IMR-90 (cell line): ENCODE results near the gene VSIG10L2. TPM values are rescaled to one million over a fixed set of nuclear protein-coding genes. Genes with fewer than 3 reads are reported as not detected.

Experiments used
- ATAC-seq: fragments of 200-7000 bp; cut with Tn5 transposase; 2 replicates; pipeline ENCODE4 v1.9.1; 2020; ENCODE audit warnings: low read depth, mild to moderate bottlenecking, moderate library complexity
- BruUV-seq: library from RNA; stranded (reverse); fragments of 400-500 nt; replicated peaks from 2 replicates; lab custom pipeline; 2021; lab: Mats Ljungman, UMichigan
- CTCF ChIA-PET: fragments of 300-600 bp; formaldehyde crosslinking; extraction: SDS; loops from one replicate; lab custom pipeline; 2021; ENCODE audit warnings: antibody characterized with exemption; lab: Yijun Ruan, JAX
- POLR2A ChIA-PET: fragments of 300-600 bp; sonication (Branson Sonifier 250); formaldehyde crosslinking; loops from one replicate; lab custom pipeline; 2022; ENCODE audit warnings: antibody characterized with exemption; ENCODE audit not compliant: unreplicated experiment; lab: Charles Lee
- DNase-seq: peaks from one replicate; pipeline ENCODE4 v3.0.0; 2013
- H2AFZ ChIP-seq: replicated peaks from 2 replicates; pipeline ENCODE3; 2013; ENCODE audit warnings: low read length, mild to moderate bottlenecking; ENCODE audit not compliant: poor library complexity
- H2AK5ac ChIP-seq: 2 replicates; pipeline ENCODE4 v1.6.1; 2013; ENCODE audit warnings: low read depth, low read length, inconsistent platforms
- H2AK9ac ChIP-seq: replicated peaks from 2 replicates; pipeline ENCODE3; 2013; ENCODE audit warnings: mild to moderate bottlenecking, low read depth, low read length, moderate library complexity; ENCODE audit not compliant: poor library complexity
- H2BK120ac ChIP-seq: 2 replicates; pipeline ENCODE4 v1.6.1; 2013; ENCODE audit warnings: low read depth, low read length, inconsistent platforms
- H2BK15ac ChIP-seq: 3 replicates; pipeline ENCODE4 v1.6.1; 2013; ENCODE audit warnings: low read depth, low read length, inconsistent platforms
- H2BK20ac ChIP-seq: 2 replicates; pipeline ENCODE4 v1.6.1; 2013; ENCODE audit warnings: low read depth, mild to moderate bottlenecking, inconsistent platforms, low read length, moderate library complexity
- H2BK5ac ChIP-seq: 2 replicates; pipeline ENCODE4 v1.6.1; 2013; ENCODE audit warnings: mild to moderate bottlenecking, low read depth, low read length, inconsistent platforms; ENCODE audit not compliant: poor library complexity, severe bottlenecking
- H3K14ac ChIP-seq: replicated peaks from 2 replicates; pipeline ENCODE4 v1.6.1; 2013; ENCODE audit warnings: low read depth, low read length, inconsistent platforms
- H3K18ac ChIP-seq: 2 replicates; pipeline ENCODE4 v1.6.1; 2013; ENCODE audit warnings: low read depth, low read length, control low read depth
- H3K23ac ChIP-seq: 2 replicates; pipeline ENCODE4 v1.6.1; 2013; ENCODE audit warnings: low read depth, low read length, inconsistent platforms
- H3K27ac ChIP-seq: 2 replicates; pipeline ENCODE4 v1.5.1; 2013; ENCODE audit warnings: mild to moderate bottlenecking, control low read depth, low read length; ENCODE audit not compliant: insufficient read depth
- H3K27me3 ChIP-seq: 2 replicates; pipeline ENCODE4 v1.6.1; 2013; ENCODE audit warnings: low read length; ENCODE audit not compliant: control insufficient read depth, insufficient read depth
- H3K36me3 ChIP-seq: 2 replicates; pipeline ENCODE4 v1.6.1; 2013; ENCODE audit warnings: low read length, mixed read lengths; ENCODE audit not compliant: control insufficient read depth, insufficient read depth
- H3K4ac ChIP-seq: 2 replicates; pipeline ENCODE4 v1.6.1; 2013; ENCODE audit warnings: low read depth, low read length, inconsistent platforms
- H3K4me1 ChIP-seq: 2 replicates; pipeline ENCODE4 v1.6.1; 2013; ENCODE audit warnings: low read length, mixed read lengths; ENCODE audit not compliant: control insufficient read depth, insufficient read depth
- H3K4me2 ChIP-seq: 2 replicates; pipeline ENCODE4 v1.6.1; 2013; ENCODE audit warnings: low read depth, mild to moderate bottlenecking, control low read depth, low read length, moderate library complexity
- H3K4me3 ChIP-seq: 2 replicates; pipeline ENCODE4 v1.5.1; 2013; ENCODE audit warnings: low read depth, mild to moderate bottlenecking, control low read depth, low read length, moderate library complexity; ENCODE audit not compliant: insufficient read depth
- H3K56ac ChIP-seq: 2 replicates; pipeline ENCODE4 v1.6.1; 2013; ENCODE audit warnings: low read length, inconsistent platforms; ENCODE audit not compliant: insufficient read depth; ENCODE audit errors: extremely low read depth
- H3K79me1 ChIP-seq, 2 experiments: 2 replicates each; pipeline ENCODE4 v1.6.1; 2013; ENCODE audit warnings: low read length in 2 of 2, inconsistent platforms in 1 of 2, low read depth in 1 of 2
- H3K9ac ChIP-seq: 2 replicates; pipeline ENCODE4 v1.6.1; 2013; ENCODE audit warnings: low read depth, low read length, control low read depth
- H3K9me1 ChIP-seq: 2 replicates; pipeline ENCODE4 v1.6.1; 2013; ENCODE audit warnings: low read length, inconsistent platforms; ENCODE audit not compliant: insufficient read depth
- H3K9me3 ChIP-seq: 2 replicates; pipeline ENCODE4 v1.6.1; 2013; ENCODE audit warnings: low read length; ENCODE audit not compliant: control insufficient read depth, insufficient read depth
- H4K20me1 ChIP-seq: 2 replicates; pipeline ENCODE4 v1.6.1; 2013; ENCODE audit warnings: low read length, inconsistent platforms; ENCODE audit not compliant: insufficient read depth
- H4K5ac ChIP-seq: 2 replicates; pipeline ENCODE4 v1.6.1; 2013; ENCODE audit warnings: mild to moderate bottlenecking, low read depth, low read length, control low read depth
- H4K8ac ChIP-seq, 2 experiments: 2 replicates each; pipeline ENCODE4 v1.6.1; 2013; ENCODE audit warnings: low read depth in 2 of 2, low read length in 2 of 2, control low read depth in 1 of 2, inconsistent platforms in 1 of 2
- H4K91ac ChIP-seq: 2 replicates; pipeline ENCODE4 v1.6.1; 2013; ENCODE audit warnings: low read depth, low read length, inconsistent platforms; ENCODE audit not compliant: insufficient read depth
- BHLHE40 ChIP-seq: fragments of 150-350 bp; IDR thresholded peaks from 2 replicates; pipeline ENCODE4 v1.6.1; 2016; ENCODE audit warnings: mild to moderate bottlenecking, low read depth, low read length
- CHD1 ChIP-seq: IDR thresholded peaks from 2 replicates; pipeline ENCODE4 v1.6.1; 2012; ENCODE audit warnings: low read depth, low read length, improper control_type of control experiment
- FOS ChIP-seq: fragments of 150-350 bp; IDR thresholded peaks from 2 replicates; pipeline ENCODE4 v1.6.1; 2016; ENCODE audit warnings: low read depth, low read length
- MXI1 ChIP-seq: IDR thresholded peaks from 2 replicates; pipeline ENCODE4 v1.6.1; 2012; ENCODE audit warnings: low read depth, mild to moderate bottlenecking, low read length, moderate library complexity, borderline replicate concordance
- NFE2L2 ChIP-seq: fragments of 150-350 bp; IDR thresholded peaks from 2 replicates; pipeline ENCODE4 v1.6.1; 2016; ENCODE audit warnings: low read depth, mild to moderate bottlenecking, low read length
- POLR2A ChIP-seq: IDR thresholded peaks from 2 replicates; pipeline ENCODE4 v1.6.1; 2012; ENCODE audit warnings: mild to moderate bottlenecking, low read depth, low read length
- RAD21 ChIP-seq: IDR thresholded peaks from 2 replicates; pipeline ENCODE4 v1.6.1; 2012; ENCODE audit warnings: low read length, improper control_type of control experiment
- RCOR1 ChIP-seq: IDR thresholded peaks from 2 replicates; pipeline ENCODE4 v1.6.1; 2012; ENCODE audit warnings: mild to moderate bottlenecking, low read length, improper control_type of control experiment; ENCODE audit not compliant: insufficient replicate concordance
- RFX5 ChIP-seq: IDR thresholded peaks from 2 replicates; pipeline ENCODE4 v1.8.0; 2012; ENCODE audit warnings: low read depth, mild to moderate bottlenecking, low read length, moderate library complexity
- SMC3 ChIP-seq: fragments of 150-350 bp; IDR thresholded peaks from 2 replicates; pipeline ENCODE4 v1.6.1; 2016; ENCODE audit warnings: low read depth, mild to moderate bottlenecking, antibody characterized with exemption, low read length, moderate library complexity
- USF2 ChIP-seq: fragments of 150-350 bp; IDR thresholded peaks from 2 replicates; pipeline ENCODE4 v1.6.1; 2017; ENCODE audit warnings: mild to moderate bottlenecking, antibody characterized with exemption, low read length, low read depth
- WGBS, 2 experiments: methylation state at CpG; one replicate each; pipeline versions ENCODE4 v1.1.5 to v1.1.7; 2013; ENCODE audit warnings: missing lambda C conversion rate in 2 of 2; ENCODE audit not compliant: insufficient read length in 1 of 2; ENCODE audit errors: extremely low coverage in 2 of 2; 5-methylcytosine and 5-hydroxymethylcytosine counted together
- dilution Hi-C: fragments of 300-500 bp; cut with HindIII; formaldehyde crosslinking; loops from one replicate; pipeline ENCODE4 v1.14.3; 2018; ENCODE audit warnings: low sequenced_read_pairs; ENCODE audit not compliant: unreplicated experiment
- in situ Hi-C: fragments of 300-500 bp; cut with MboI; formaldehyde crosslinking; loops from 3 replicates; pipeline ENCODE4 v1.14.3; 2019; ENCODE audit warnings: low sequenced_read_pairs, inconsistent platforms, mixed read lengths
- intact Hi-C: fragments of 100-400 bp; cut with micrococcal nuclease; formaldehyde crosslinking; loops from 2 replicates; pipeline ENCODE4 v1.10.0; 2022
- polyA plus RNA-seq, 3 experiments: library from polyadenylated mRNA; depleted of rRNA; stranded (reverse); fragments of >200 nt; gene quantifications; 2 replicates each; pipeline ENCODE4 v1.2.3, GENCODE V29; 2012; ENCODE audit warnings: low replicate concordance in 1 of 3
- total RNA-seq: library from RNA; depleted of rRNA; stranded (reverse); fragments of >200 nt; gene quantifications from 2 replicates; pipeline ENCODE4 v1.2.3, GENCODE V29; 2012

Gene VSIG10L2
- total and polyA plus RNA-seq, 2 of the 4 experiments (the other 2 are of a cell fraction): under 0.01 TPM; not detected in 1

DNA sequence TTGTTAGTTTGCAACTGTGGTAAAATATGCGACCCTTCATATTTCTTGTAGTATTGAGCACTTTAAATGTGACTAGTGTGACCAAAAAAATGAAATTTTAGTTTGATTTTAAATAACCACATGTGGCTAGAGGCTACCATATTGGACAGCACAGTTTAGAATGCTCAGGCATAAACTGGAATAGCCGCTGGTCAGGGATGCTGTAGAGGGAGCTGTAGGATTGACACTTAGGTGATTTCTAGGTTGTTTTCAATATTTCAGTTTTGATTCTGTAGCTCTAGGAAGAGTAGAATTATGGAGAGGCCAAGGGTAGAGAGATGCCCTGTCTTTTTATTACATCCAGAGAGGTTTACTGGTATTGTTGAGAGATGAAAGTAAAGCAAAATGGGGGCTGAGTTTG is 10.8 kb upstream of the VSIG10L2 start:
- H3K9me3 ChIP-seq: no peaks in the 10 kb centered on the region
- POLR2A ChIA-PET: no interaction called here
- no peaks in the 10 kb centered on the region; the same call in 1 of the 2 replicates for H3K4me1 ChIP-seq
- H4K5ac ChIP-seq: no peak overlapping the region
- H3K14ac ChIP-seq: no peak overlapping the region
- no peaks in the 10 kb centered on the region for H3K79me1 ChIP-seq
- in situ Hi-C loops (no loop called here), intact Hi-C loops (no loop called here), dilution Hi-C loops (no loop called here)
- ATAC-seq (no peak), DNase-seq (no peak)
- H4K8ac ChIP-seq: no peak overlapping the region
- no TSS peak for BruUV-seq
- H3K9ac ChIP-seq: no peak overlapping the region
- TF ChIP-seq FOS (no peak), NFE2L2 (no peak), USF2 (no peak), CHD1 (no peak), SMC3 (no peak), BHLHE40 (no peak), MXI1 (no peak), RFX5 (no peak), RAD21 (no peak), POLR2A (no peak), RCOR1 (no peak)
- no peaks in the 10 kb centered on the region for H4K20me1 ChIP-seq
- CTCF ChIA-PET: no interaction called here
- no peak overlapping the region for H2AK5ac ChIP-seq
- no peak overlapping the region for H4K91ac ChIP-seq
- H2BK5ac ChIP-seq: no peak overlapping the region
- H3K27ac ChIP-seq: no peak overlapping the region
- no peak overlapping the region for H3K56ac ChIP-seq
- H2BK15ac ChIP-seq: no peak overlapping the region
- H3K4me2 ChIP-seq: no peak overlapping the region
- no peak overlapping the region for H2AK9ac ChIP-seq
- 60% methylated on average over 1 of the region's 2 CpGs; no CpG with 5 or more reads in 1 of the 2 experiments for WGBS, 2 experiments
- H3K27me3 ChIP-seq: peaks cover 27% of the 10 kb centered on the region
- no peaks in the 10 kb centered on the region for H3K36me3 ChIP-seq
- H3K23ac ChIP-seq: no peak overlapping the region
- H3K4ac ChIP-seq: no peak overlapping the region
- no peaks in the 10 kb centered on the region for H3K9me1 ChIP-seq
- no peak overlapping the region for H2AFZ ChIP-seq
- H2BK20ac ChIP-seq: no peak overlapping the region
- no peak overlapping the region for H3K4me3 ChIP-seq
- no peak overlapping the region for H3K18ac ChIP-seq
- no peak overlapping the region for H2BK120ac ChIP-seq
